GM19193 (cell line): ENCODE data around the gene TRIM37.

ENCODE experiments used
- POLR2A ChIP-seq: IDR thresholded peaks from 4 replicates; pipeline ENCODE4 v1.6.1; 2011; ENCODE audit not compliant: insufficient read depth, insufficient read length; ENCODE audit errors: extremely low read depth

TRIM37 gene

DNA sequence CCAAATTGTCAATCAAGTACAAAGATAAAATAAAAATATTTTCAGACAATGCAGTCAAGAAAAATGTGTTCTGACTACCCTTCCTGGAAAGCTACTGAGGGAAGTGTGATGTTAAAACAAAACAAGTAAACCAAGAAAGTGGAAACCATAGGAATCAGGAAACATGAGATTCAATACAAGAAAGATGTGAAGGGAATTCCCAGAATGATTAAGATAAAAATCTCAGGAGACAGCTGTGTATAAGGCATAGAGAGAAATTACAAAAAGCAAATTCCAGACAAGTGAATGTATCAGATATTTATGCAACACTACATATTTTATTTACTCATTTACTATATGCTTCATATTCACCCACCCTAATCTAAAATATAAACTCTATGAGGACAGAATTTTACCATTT lies 32.2 kb downstream of the TRIM37 start:
- no peak for TF ChIP-seq POLR2A

DNA sequence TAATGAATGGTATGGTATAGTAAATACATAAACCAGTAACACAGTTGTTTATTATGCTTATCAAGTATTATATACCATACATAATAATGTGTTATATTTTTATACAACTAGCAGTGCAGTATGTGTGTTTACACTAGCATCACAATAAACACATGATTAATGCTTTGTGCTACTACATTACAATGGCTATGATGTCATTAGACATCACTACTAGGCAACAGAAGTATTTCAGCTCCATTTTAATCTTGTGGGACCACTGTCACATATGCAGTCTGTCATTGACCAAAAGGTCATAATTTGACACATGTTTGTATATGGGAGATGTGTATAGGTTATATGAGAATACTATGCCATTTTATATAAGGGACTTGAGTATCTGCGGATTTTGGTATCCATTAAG lies 32.7 kb downstream of the TRIM37 start:
- no peak for TF ChIP-seq POLR2A

DNA sequence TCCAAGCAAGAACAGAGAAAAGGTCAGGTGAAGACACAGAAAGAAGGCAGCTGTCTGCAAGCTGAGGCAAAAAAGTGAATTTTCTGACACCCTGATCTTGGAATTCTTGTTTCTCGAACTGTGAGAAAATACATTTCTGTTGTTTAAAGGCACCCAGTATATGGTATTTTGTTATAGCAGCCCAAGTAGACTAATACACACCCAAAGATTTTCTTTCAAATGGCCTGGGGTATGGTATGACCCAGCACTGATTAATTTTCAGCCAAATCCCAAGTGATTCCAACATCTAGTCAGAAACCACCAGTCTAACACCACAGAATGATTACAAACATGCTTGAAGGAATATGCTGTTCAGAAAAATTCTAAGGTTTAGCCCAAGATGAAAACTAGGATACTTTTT lies 36.8 kb downstream of the TRIM37 start:
- no peak for TF ChIP-seq POLR2A

DNA sequence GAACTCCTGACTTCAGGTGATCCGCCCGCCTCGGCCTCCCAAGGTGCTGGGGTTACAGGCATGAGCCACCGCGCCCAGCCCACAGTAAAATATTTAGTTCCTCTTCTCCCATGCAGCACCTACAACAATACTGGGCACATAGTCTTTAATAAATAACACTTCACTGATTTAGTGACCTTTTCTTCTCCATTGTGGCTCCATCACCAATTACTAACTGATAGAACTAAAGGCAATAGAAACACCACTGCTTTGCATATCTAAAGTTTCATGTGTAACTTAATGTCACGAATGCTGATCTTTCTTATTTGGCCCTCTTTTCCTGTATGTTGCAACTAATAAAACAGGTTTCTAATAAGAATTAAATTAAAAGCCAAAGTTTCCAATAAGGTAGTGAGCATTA lies 38.9 kb downstream of the TRIM37 start:
- no peak for TF ChIP-seq POLR2A

DNA sequence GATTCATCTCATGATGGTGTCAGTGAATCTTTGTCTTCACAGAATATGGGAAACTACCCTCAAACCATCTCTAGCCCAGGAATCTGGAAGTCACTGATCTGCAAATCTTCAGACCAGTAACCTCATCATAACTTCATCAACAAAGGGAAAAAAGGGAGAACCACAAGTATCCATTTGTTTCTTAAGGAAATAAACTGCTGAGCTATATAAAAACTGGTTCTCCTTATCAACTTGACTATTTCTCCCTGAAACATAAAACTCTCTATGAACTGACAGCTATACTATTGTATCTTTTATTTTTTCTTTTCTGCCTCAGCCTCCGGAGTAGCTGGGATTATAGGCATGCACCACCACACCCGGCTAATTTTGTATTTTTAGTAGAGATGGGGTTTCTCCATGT lies 39.3 kb downstream of the TRIM37 start:
- no peak for TF ChIP-seq POLR2A

DNA sequence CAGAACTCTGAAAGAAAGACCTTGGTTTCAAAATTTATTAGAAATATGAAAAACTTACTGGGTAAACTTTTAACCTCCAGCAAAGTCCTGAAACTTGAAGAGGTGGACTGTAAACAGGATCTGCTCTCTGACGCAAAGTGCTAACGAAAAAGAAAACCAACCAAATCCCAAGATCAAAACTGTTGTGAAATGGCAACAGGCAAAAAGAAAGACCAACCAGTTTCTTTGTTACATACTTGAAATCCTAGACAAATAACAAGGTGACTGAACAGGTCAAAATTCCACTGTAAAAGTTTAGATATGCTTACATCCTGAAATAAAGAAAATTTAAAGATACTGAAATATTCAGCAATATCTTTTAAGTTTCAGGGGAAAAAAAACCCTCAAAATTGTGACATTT lies 44.2 kb downstream of the TRIM37 start:
- TF ChIP-seq POLR2A: no peak

DNA sequence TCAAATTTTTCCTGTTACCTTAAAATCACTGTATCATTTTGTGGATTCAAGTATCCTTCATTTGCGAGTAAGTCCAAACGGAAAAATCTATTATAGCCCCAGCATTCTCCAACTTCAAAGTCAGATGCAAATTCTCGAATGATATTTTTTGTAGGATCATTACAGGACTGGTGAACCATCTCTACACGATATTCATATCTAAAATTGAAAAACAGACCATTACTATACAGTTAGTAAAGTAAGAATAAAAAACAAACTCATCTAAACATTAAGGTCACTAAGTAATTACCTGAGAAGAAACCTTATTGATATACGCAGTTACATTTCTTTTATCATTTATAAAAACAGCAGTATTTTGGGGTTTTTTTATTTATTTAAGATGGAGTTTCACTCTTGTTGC lies 49.8 kb downstream of the TRIM37 start:
- TF ChIP-seq POLR2A: no peak

DNA sequence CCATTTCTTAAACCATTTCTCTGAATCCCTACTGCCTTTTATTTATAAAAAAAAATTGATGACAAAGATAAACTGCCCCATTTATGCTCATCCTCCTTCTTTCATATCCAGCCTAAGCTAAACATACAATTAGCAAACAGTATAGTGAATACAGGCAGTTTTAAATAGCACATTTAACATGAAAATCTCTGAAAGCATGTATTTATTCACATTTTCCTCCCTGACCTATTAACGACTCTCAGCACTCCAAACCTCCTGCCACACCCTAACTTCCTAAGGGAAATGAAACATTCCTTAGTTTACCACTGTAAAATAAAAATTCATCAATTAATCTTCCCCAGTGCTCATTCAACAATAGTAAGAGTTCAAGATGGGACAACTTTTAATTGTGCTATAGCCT lies 56.9 kb downstream of the TRIM37 start:
- TF ChIP-seq POLR2A: no peak

DNA sequence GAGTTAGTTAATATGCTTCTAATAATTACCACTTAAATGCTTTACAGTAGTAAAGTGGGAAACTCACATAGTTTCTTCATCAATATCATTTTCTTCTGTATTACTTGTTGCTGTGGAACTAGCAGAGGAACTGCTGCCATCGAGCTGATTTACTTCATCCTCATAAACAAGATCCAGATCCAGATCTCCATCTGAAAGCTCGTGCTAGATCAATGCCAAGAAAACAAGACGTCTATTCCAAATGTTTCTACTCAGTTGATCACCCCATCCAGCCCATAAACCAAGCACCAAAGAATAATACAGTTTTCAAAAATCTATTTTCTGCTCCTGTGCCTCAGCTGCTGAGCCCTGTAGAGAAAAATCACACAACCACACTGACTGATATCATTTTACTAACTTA lies 59.1 kb downstream of the TRIM37 start:
- no peak for TF ChIP-seq POLR2A

DNA sequence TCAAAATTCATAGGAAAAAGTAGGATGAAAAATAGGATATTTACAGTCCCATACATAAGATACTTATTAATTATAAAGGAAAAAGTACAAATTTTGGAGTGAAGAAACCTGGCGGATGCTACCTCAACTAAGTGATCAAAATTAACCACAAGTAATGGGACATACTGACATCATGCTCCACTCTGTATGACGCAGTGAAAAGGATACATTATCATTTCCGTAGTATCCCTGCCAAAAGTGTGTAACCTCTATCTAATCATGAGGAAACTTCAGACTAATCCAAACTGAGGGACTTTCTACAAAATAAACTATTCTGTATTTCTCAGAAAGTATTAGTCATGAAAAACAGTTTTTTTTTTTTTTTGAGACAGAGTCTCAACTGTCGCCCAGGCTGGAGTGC lies 60.5 kb downstream of the TRIM37 start:
- TF ChIP-seq POLR2A: no peak

DNA sequence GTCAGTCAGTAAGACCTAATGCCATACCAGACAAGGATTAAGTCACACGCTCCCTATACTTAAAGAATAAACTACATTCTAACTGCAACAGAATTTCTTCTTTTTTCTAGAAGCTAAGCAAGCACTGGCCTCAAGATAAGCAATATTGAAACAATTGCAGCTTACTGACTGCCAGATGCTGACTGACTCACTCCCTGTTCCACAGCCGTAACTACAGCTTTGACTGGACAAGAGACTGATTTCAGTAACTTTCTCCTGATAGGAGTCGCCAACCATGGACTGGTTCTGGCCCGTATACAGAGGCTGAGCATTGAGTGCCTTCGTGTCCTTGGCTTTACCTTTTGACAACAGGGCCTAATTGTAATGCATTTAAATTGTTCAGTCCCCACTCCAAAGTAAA lies 67.9 kb downstream of the TRIM37 start:
- no peak for TF ChIP-seq POLR2A

DNA sequence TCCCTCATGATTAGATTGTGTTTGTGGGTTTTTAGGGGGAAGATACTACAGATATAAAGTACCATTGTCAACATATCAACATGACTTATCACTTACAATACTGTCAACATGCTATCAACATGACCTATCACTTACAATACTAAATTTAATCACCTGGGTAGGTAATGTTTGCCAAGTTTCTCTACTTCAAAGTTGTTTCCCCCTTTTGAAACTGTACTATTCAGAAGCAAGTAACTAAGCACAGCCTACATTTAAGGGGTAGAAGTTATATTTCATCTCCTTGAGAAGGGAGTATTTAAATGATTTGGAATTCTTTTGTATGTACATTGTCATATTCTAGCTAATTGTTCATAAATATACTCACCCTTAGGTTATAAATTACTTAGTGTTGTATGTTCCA lies 68.7 kb downstream of the TRIM37 start:
- TF ChIP-seq POLR2A: no peak

DNA sequence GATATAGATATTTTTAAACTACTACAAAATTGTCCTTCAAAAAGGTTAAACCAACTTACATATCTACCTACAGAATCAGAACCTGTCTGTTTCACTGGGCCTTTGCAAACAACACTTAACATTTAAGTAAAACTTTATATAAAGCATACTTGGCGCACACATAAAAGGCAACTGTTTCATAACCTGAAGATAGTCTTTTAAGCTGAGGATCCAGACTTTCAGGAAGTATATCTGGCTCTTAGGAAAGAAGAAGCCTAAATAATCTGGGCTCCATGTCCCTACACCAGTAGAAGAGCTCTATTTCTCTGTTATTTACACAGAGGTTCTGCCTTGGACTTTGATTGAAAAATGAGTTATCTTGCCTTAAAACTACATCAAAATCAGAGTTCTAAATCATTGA lies 75.9 kb downstream of the TRIM37 start:
- no peak for TF ChIP-seq POLR2A

DNA sequence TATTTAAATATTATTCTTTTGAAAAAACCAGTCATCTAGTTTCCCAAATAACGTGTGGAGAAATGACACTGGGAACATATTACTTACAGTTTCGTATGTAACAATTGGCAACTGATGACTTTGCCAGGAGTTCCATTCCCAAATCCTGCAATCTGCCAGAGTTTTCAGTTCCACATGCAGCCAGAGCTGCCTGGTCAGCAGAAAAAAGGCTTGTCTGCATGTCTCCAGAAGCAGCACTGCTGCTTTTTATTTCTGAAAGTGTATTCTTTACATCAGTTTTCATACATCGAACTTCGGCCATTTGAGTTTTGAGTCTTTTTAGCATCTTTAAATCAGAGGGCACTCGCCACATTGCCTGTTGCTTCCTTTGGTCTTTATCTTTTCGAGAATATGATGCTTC lies 78.4 kb downstream of the TRIM37 start:
- no peak for TF ChIP-seq POLR2A

DNA sequence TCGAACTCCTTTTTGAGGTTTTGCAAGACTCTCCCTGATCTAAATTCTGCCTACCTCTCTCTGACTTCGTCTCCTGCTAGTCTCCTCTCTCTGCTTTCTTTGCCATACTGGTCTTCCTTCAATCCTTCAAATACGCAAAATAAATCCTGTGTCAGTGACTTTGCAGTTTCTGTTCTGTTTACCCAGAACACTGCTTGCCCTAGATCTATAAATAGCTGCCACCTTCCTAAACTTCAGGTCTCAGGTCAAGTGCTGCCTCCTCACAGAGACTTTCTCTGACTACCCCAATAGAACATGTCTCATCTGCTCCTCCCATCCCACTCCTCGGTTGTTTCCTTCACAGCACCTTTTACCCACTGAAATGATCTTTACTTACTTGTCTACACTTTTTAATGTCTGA lies 78.9 kb downstream of the TRIM37 start:
- TF ChIP-seq POLR2A: no peak

DNA sequence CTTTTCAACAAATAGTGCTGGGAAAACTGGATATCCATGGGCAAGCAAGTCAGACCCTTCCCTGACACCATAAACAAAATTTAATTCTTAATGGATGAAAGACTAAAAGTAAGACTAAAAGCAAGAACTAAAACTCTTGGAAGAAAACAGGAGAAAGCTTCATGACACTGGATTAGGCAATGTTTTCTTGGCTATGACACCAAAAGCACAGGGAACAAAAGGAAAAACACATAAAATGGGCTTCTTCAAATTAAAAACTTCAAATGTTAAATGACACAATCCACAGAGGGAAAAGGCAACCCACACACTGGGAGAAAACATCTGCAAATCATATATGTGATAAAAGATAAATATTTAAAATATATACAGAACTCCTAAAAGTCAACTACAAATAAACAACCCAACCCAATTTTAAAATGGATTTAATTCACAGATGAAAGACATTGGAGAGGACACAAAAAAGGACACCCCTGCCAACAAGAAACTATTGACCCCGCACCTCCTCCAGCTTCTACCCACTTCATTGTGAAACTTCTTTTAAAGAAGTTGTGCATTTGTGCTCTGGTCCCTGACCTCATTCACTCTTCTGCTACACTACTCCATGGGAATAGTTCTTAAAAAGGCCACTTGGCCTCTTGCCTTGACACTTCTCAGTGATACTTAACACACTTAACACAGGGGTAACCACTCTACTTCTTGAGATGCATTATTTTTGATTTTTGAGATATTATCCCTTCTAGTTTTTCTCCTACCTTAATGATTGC lies 80.3 kb downstream of the TRIM37 start:
- TF ChIP-seq POLR2A: no peak

DNA sequence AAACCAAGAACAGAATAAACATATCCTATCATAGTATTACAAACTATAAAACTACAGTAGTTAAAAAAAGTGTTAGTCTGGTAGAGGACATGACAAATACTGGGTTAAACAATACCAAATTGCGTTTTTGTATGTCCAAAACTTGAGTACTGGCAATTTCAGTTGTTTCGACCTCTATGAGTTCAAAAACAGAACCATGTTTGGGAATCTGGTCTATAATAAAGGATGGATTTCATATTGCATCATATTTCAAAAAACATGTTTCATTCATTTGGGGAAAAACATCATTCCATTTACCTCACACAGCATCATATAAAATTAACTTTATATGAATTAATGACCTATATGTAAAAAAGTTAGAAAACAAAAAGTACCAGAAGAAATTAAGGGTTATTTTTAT lies 81.8 kb downstream of the TRIM37 start:
- TF ChIP-seq POLR2A: no peak
